Amniotic stem cell (primary cell): Measurements from ENCODE around the gene POU6F2.
"Not testable (repeated sequence)": the region's sequence is repeated elsewhere in the genome, so short reads cannot be mapped to it uniquely, and the experiment has no call there.

Source experiments
- DNase-seq: peaks from one replicate; lab custom pipeline; 2025; lab: John Stamatoyannopoulos, UW

POU6F2 gene

DNA sequence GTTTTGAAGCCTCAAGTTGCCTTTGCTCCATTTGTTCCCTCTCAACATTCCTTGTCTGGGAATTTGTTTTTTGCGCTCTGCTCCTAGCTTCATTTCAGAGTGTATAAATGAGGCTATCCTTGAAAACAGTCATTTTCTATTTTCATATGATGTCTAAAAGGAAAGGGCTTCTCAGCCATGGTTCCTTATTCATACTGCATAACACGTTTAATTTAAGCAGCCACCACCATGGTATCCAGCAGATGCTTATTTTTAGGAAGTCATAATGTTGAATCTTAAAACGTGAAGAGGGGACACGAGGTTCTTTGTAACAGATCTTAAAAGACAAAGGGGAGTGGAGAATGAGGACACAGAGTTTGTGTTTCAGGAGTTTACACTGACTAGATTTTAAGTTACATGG is 14.5 kb downstream of the POU6F2 start:
- no peak for DNase-seq

DNA sequence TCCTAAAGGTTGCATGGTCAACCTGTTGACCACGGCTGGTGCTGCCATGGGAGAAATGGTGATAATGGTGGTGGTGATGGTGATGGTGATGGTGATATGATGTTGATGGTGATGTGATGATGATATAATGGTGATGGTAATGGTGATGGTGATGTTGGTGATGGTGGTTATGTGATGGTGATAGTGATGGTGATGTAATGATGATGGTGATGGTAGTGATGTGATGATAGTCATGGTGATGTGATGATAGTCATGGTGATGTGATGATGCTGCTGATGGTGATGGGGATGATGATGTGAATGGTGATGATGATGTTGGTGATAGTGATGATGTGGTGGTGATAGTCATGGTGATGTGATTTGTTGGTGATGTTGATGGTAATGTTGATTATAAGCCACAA is 23.9 kb downstream of the POU6F2 start:
- DNase-seq, result no peak

DNA sequence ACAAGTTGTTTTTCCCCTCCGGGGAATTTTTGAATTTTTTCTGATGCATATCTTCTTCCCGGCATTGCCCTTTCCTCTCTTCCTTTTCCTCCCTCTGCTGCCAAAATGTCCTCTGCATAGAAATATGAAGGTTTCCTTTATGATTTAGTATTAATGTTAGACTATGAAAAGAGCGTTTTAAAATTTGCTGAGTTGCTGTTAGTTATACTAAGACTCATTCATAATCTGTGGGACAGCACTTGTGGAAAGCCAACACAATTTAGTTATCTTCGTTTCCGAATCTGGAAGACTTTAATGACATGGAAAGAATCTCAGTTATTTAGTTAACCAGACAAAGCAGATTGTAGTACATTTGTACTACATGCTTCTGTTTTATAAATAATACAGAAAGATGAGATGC is 25.0 kb downstream of the POU6F2 start:
- no peak for DNase-seq

DNA sequence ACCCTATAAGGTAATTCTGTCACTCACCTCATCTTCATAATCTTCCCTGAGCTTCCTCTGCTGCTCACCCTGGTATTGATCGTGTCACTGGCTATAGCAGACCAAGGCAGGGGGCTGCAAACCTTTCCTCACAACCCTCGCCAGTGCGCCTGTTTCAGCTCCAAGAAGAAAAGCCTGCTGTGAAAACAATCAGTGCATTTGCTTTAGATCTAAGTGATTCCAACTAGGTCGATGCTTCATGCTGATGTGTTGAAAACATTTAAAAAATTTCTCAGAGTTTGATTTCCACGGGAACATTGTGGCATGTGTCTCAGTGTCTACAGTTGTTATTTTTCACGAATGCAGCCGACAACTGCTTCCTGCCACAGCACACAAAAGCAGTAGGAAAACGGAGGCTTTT is 27.3 kb downstream of the POU6F2 start:
- DNase-seq, result no peak

DNA sequence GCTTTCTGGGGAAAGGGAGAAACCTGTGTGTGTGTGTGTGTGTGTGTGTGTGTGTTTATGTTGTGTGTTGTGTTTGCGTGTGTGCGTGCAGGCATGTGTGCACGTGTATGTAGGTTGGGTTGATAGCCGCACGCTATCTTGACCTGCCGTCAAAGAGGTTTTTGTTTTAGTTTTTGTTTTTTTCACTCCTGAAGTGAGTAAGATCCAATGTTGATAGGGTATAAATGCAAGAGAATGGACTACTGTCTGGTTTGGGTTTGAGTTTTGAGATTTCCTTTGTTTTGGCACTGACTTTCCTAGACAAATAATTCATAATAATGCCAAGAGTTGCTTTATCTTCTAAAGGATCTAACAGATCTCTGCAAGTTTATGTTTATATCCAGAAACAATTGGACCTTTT is 27.8 kb downstream of the POU6F2 start:
- DNase-seq, result no peak

DNA sequence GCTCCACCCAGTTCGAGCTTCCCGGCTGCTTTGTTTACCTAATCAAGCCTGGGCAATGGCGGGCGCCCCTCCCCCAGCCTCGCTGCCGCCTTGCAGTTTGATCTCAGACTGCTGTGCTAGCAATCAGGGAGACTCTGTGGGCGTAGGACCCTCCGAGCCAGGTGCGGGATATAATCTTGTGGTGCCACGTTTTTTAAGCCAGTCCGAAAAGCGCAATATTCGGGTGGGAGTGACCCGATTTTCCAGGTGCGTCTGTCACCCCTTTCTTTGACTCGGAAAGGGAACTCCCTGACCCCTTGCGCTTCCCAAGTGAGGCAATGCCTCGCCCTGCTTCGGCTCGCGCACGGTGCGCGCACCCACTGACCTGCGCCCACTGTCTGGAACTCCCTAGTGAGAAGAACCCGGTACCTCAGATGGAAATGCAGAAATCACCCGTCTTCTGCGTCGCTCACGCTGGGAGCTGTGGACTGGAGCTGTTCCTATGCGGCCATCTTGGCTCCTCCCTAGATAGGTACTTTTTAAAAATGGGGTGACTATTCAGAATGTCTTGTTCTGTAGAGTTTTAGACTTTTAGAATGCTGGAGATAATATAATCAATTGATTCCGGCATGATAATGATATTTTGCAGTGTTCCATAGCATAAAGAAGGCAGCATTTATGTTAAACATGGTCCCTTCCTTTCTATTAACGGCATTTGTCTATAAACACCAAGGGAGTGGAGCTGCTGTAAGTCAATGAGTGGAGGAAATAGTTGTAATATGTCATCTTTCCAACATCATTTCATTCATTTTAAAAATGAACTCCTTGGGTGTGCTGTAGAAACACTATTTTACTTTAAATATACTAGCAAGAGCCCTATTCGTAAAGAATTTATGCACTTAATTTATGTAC is 35.6 kb downstream of the POU6F2 start:
- not testable (repeated sequence) for DNase-seq

DNA sequence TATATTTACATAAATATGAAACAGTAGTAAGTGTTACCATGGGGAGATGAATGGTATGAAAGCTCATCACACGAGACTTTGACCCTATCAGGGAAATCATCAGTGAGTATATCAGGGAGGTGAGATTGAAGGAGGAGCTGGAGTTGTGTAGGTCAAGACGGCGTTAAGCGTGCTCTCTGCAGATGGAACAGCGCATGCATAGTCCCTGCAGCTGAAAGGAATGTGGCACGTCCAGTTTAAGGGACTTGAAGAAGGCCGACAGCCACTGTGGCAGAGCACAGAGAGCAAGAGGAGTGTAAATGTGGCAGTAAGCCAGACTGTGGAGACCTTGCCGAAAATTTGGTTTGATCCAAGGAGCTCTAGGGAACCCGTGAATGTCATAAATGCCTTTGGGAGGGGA is 38.9 kb downstream of the POU6F2 start:
- DNase-seq, result no peak

DNA sequence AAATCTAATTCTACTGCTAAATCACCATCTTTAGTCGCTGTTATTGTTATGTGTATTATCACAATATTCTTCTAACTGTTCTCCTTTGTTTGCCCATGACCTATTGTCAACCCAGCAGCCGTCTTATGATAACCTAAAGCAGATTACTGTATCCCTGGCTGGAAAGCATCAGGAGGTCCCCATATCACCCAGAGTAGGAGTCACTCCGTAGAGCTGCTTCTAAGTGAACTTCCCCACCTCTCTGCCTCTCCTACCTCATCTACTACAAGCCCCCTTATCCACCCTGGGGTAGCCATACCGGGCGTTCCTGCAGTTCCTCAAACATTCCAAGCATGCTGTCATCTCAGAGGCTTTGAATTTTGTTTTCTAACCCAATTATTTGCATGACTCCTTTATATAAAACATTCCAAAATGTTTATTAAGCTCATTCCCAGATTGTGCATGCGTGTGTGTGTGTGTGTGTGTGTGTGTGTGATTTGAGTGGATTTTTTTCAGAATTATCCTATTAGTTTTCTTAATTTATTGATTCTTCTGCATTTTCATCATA is 39.7 kb downstream of the POU6F2 start:
- DNase-seq, result no peak

DNA sequence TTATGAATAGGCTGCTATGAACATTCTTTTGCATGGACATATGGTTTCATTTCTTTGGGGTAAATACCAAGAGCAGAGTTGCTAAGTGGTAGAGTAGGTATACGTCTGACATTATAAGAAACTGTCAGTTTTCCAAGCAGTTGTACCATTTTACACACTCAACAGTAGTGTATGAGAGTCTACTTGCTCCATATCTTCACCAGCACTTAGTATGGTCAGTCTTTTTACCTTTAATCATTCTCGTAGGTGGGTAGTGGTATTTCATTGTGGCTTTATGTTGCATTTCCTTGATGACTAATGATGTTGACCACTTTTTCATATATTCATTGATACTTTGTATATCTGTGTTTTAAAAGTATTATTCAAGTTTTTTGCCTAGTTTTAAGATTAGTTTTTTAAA is 45.1 kb downstream of the POU6F2 start:
- no peak for DNase-seq

DNA sequence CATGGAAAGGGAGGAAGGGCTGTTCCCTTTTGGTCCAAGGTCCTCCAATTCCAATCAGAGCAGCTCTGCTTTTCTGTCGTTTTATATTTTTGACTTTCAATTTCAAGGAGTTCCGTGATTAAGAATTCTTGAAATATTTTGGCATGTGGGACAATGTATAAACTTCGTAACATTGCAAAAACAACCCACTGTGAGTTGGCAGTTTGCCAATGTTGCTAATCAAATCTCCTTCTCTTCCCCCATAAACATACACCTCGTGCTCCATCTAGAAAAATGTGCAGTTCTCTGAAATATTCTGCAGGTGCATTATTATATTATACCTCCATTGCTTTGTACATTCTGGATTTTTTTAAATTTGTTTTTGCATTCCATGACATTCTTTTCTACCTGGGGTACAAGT is 49.8 kb downstream of the POU6F2 start:
- no peak for DNase-seq

DNA sequence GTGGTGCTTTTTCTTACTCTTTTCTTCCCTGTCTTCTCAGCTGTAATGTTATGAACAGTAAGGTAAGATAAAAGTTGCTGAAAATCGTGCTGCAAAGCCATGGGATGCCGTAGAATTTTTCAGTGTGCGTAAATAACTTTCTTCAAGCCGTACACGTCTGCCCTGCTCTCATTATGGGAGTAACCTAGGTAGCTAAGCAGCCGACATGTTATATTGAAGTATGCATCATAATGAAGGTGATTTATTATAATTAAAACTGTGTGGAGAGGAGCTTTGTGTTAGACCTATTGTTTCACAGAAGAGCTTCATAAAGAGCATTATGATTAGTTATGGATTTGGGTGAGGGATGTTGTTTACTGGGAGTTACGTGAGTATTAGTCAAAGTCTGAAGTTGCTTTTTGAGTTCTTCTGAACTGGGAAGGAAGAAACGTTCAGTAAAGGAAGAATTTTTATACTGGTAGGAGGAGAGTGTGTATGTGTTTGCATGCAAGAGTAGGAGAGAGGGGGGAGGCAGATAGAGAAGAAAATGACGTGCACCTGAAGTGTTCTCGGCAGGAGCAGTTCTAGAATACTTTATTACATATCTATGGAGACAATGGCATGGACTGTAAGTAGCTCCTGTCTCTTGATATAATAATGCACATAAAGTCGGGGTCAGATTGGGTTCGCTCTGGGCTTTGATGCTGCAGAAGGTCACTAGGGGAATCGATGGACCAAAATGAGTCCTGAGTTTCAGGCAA is 56.3 kb downstream of the POU6F2 start:
- DNase-seq, result no peak

DNA sequence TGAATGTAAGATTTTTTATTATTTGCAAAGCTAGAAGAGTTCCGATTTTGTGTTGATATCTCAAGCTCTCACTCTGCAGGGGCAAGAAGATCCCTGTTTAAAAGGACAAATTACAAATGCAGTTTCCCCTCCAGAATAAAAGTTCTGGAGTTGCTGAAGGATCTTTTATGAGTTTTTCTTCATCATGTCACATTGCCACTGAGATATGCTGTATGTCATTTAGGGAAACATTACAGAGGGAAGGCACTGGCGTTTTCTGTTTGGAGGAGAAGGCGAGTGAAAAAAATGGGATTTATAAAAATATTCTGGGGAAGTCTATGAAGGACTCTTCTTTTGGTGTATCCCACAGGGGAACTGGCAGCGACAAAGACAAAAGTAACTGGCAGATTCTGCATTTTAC is 57.4 kb downstream of the POU6F2 start:
- DNase-seq, result no peak

DNA sequence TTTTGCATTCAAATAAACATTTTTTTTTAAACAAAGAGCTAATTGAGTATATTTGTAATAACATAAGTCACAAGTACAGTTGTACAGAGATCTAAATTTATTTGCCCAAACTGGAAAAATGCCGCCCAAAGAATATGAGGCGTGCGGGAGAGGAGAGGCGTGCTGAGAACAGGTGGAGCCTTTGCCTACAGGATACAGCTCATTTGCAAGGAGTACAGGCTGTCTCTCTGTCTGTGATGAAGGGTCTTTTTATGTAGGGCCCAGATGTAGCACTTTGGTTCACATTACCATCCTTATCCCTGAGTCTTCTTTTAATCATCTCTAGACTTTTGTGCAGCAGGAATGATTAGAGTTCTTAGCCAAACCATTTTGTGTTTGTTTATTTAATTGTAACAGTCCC is 58.2 kb downstream of the POU6F2 start:
- DNase-seq, result no peak

DNA sequence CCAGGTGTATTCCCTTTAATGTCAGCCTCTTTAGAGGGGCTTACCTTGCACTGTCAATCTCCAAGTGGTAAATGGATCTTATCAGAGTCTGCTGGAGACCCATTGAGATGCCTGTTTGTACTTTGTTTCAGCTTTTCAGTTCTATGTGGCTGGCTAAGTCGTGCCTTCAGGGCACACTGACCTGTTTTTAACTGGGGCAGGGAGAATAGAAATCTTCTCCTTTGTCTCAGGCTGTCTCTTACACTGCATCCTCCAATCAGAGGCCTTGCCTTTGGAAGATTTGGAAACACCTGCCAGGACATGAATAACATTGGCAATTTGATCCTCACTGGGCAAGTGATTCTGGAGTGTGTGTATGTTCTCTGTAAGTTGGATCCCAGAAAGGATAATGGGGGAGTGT is 65.0 kb downstream of the POU6F2 start:
- no peak for DNase-seq

DNA sequence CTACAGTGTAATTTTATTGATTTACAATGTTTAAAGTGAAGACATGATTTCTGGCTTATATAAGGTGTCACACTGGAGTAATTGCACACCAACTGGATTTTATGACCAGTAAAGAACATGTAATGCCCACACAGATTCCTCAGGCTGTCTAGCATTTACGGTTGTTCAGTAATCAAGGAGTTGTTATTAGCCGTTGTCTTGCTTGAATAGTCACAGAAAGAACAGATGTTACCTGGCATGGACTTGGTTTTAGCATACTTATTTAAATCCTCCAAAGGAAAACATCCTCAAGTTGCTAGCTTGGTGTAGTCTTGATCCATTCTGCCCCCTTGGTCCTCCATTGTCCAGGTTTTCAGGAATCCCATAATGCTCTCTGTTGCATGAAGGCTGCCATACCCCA is 65.8 kb downstream of the POU6F2 start:
- DNase-seq, result no peak

DNA sequence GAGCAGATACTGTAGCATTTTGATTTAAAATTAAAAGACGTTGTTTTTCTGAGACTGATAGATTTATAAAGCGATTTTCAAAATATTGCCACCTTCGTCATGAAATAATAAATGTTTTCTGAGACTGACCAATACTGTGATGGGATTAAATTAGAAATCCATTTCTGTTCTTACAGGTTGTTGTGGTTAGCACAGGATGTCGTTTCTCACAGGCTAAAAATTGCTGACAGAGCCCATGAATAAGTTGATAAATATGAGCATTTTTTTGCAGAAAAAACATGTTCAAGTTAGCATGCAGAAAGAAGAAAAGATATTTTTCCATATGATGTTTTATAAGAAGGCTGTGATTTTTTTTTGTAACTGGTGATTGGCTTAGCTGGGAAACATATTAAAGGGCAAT is 66.8 kb downstream of the POU6F2 start:
- DNase-seq, result no peak

DNA sequence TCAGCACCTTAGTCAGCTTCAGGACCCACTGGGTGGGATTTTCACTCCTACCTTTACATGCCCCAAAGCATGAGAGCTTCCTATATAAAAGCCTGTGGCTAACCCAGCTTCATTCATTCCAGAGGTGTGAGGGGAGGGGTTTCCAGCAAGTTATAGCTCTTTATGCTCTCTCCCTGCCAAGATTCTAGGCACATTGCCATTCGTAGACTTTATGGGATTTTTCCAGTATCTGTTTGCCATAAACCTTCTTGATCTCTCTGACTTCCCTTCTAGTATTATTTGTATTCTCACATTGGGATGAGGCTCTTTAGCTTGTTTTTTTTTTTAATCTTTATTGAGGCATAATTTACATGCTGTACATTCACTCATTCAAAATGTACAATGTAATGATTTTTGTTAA is 67.5 kb downstream of the POU6F2 start:
- DNase-seq, result no peak

DNA sequence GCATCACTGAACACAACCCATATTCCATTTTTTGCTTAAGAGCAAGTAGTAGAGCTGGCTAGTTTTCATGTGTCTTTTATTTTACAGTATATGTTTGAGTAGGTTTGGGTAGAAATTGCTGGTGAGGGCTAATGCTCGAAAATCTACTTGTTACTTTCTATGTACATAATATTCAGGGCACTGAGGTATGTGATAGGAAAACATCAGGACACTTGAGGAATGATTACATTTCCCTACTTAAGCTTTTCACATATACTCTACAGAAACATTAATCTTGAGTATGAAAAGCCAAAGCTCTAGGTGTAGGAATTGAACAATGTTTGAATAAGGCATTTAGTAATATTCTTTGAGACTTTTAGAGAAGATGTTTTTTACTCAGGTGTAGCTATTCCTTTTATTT is 73.6 kb downstream of the POU6F2 start:
- DNase-seq, result no peak

DNA sequence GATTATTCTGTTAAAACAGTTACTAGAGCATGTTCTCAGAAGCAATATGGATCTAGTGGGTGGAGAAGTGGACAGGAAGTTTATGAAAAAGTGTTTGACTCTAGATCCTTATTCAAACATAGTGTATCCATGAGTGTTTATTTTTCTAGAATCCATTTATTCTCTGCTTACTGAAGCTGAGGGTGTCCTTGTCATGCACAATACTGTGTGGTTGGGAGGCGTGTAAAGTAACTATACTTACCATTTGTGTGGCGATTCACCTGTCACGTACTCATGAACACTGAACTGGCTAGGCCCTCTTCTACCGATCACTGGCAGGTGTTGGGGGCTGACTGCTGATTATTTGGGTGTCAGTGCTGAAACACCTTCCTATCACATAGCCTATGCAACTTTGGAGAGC is 74.0 kb downstream of the POU6F2 start:
- DNase-seq, result no peak

DNA sequence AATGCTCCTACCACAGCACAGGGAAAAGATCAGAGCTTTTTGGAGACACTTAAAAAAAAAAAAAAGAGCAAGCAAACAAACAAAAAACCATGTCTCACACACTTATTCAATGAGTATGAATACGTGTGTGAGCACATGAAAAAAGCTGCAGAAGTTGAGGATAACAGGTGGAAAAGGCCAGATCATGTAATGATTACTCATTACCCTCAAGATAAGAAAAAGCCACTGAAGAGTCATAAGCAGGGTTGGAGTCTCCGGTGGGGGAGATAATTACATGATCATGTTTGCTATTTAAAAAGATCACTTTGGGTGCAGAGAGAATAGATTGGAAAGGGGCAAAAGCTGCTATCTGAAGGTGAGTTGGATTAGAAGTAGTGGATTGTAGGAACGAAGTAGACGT is 77.0 kb downstream of the POU6F2 start:
- DNase-seq, result no peak

DNA sequence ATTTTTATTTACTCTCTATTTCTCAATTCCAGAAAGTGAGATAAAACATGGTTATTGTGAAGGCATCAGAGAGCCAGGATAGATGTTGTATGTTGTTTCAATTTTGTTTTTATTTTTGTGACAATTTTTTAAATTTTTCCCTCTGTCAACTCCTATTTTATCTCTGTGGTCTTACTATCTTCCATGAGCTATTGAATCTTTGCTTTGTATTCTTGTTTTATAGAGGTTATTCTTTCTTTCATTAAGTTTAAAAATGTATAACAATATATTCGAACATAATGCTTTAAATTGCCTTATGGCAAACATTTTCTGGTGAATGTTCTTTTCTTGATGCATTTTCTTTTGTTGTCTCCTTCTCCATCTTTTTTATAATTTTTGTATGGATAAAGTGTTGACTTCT is 78.4 kb downstream of the POU6F2 start:
- no peak for DNase-seq

DNA sequence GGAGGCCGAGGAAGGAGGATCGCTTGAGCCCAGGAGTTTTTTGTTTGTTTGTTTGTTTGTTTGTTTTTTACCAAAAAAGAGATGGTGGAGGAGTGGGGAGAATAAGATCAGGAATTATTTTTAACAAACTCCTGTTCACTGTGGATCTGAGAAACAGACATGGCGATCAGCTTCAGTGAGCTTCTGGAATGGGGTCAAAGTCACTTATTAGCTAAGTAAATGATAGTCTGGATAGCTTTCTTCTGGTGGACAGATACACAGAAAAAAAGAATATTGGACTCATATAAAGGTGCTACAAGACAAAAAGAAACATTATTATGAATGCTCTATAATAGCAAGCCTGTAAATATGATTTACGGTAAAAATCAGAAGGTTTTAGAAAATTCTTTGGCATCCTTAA is 85.1 kb downstream of the POU6F2 start:
- DNase-seq, result no peak

DNA sequence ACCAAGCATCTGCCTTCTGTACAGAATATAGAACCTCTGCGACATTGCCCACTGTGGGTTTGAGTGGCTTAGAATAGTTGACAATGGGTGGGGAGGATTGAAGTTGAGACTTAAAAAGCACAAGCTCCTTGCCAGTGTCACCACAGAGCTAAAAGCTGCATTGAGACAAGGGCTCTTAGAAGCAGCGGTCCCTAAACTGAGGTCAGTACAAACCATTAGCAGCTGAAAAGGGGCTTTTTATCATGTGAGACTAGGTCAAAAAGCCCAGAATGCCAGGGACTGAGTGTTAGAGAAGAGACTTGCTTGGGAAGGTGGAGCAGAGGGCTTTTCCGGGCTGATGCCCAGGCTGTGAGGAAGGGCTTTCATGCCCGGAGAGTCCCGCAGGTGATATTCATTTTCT is 91.3 kb downstream of the POU6F2 start:
- no peak for DNase-seq
